ENCODE data around the gene CERS6.
A peak's percentile ranks its signal among the peaks of the same experiment; 100 is the strongest.

The CERS6 gene

GRCh38 chr2:168736649-168737445 is 280.8 kb downstream of the CERS6 start:
- Mint-ChIP-seq H3K9me3 (no peaks in the 10 kb centered on the region), H3K4me1 (ENCODE audit: low read depth) (peaks cover 5% of the 10 kb centered on the region), H3K4me3 (no peak overlapping the region), H3K27ac (no peak overlapping the region), H3K27me3 (ENCODE audit: low read depth) (no peaks in the 10 kb centered on the region), H3K36me3 (ENCODE audit: low read depth) (no peaks in the 10 kb centered on the region)

- no peaks in the 10 kb centered on the region for H3K27me3 Mint-ChIP-seq (ENCODE audit: low read depth)
- H3K4me3 Mint-ChIP-seq, result no peak overlapping the region
- no peak overlapping the region for H3K27ac Mint-ChIP-seq
- H3K36me3 Mint-ChIP-seq (ENCODE audit: low read depth), result no peaks in the 10 kb centered on the region
- peaks cover 5% of the 10 kb centered on the region for H3K4me1 Mint-ChIP-seq (ENCODE audit: low read depth)
- no peaks in the 10 kb centered on the region for H3K9me3 Mint-ChIP-seq
Observed at GRCh38 chr2:168738062-168738461, 282.0 kb downstream of the CERS6 start.

DNA sequence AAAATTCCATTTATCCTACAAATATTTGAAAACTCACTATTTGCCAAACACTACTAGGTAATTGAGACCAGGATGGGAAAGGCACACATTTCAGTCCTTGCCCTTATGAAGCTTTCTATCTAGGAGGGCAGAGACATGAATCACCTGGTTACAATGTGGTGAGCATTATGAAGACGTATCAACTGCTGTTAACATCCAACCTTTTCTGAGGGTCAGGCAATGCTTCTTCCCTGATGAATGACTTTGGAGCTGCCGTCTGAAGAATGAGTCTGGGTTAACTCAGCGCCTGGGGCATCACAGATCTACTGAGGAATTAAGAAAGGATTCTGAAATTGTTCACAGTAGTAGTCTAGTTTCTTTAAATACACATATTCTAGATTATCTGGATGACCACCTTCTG is 284.3 kb downstream of the CERS6 start:
- Mint-ChIP-seq H3K36me3 (ENCODE audit: low read depth) (no peaks in the 10 kb centered on the region), H3K27ac (no peak overlapping the region), H3K4me3 (no peak overlapping the region), H3K27me3 (ENCODE audit: low read depth) (no peaks in the 10 kb centered on the region), H3K4me1 (ENCODE audit: low read depth) (peaks cover 5% of the 10 kb centered on the region), H3K9me3 (no peaks in the 10 kb centered on the region)

DNA sequence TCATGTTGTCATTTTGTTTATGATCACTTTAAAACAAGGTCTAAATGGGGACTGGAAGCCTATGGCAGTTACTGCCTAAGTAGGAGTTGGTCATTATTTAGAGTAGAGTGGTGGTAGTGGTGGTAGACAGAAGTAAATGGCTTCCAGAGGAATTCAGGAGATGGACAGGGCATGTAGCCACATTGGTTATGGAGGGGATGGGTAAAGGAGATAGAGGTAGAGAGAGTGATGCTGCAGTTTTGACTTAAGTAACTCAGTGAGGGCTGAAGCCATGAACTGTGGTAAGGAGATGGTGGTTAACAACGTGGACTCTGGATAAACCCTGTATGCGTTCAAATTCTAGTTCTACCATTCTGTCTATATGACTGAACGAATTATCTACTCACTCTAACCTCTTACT is 284.7 kb downstream of the CERS6 start:
- Mint-ChIP-seq H3K4me3 (no peak overlapping the region), H3K9me3 (no peaks in the 10 kb centered on the region), H3K27ac (no peak overlapping the region), H3K27me3 (ENCODE audit: low read depth) (no peaks in the 10 kb centered on the region), H3K36me3 (ENCODE audit: low read depth) (no peaks in the 10 kb centered on the region), H3K4me1 (ENCODE audit: low read depth) (peaks cover 5% of the 10 kb centered on the region)

GRCh38 chr2:168742258-168742932 is 286.3 kb downstream of the CERS6 start:
- H3K36me3 Mint-ChIP-seq (ENCODE audit: low read depth), result no peaks in the 10 kb centered on the region
- no peak overlapping the region for H3K4me3 Mint-ChIP-seq
- peaks cover 5% of the 10 kb centered on the region for H3K4me1 Mint-ChIP-seq (ENCODE audit: low read depth)
- no peaks in the 10 kb centered on the region for H3K9me3 Mint-ChIP-seq
- H3K27me3 Mint-ChIP-seq (ENCODE audit: low read depth), result no peaks in the 10 kb centered on the region
- no peak overlapping the region for H3K27ac Mint-ChIP-seq

- Mint-ChIP-seq H3K4me3 (no peak overlapping the region), H3K9me3 (no peaks in the 10 kb centered on the region), H3K36me3 (ENCODE audit: low read depth) (peaks cover 2% of the 10 kb centered on the region), H3K4me1 (ENCODE audit: low read depth) (peaks cover 6% of the 10 kb centered on the region), H3K27ac (no peak overlapping the region), H3K27me3 (ENCODE audit: low read depth) (no peaks in the 10 kb centered on the region)
Observed at GRCh38 chr2:168744844-168745243, 288.8 kb downstream of the CERS6 start.

- Mint-ChIP-seq H3K4me3 (no peak overlapping the region), H3K4me1 (ENCODE audit: low read depth) (peaks cover 26% of the 10 kb centered on the region)
Observed at GRCh38 chr2:168748461-168748860, 292.4 kb downstream of the CERS6 start.

DNA sequence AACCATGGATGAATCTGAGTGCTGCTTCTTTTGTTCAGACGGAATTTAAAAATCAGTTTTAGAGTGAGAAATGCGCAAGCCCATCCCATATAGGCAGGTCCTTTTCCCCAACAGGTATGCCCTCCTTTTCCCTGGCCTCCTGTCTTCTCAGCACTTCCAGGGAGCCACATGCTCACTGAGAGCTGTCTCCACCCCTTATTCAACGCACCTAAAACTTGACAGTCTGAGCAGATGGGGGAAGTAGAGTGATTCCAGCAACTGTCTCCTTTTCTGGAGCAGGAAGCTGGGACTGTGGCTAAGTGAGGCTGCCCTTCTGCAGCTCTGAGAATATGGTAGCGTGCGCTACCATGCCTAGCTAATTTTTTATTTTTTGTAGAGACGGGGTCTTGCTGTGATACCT is 293.2 kb downstream of the CERS6 start:
- no peaks in the 10 kb centered on the region for H3K27me3 Mint-ChIP-seq (ENCODE audit: low read depth)
- H3K4me1 Mint-ChIP-seq (ENCODE audit: low read depth), result peaks cover 30% of the 10 kb centered on the region
- no peak overlapping the region for H3K4me3 Mint-ChIP-seq
- no peaks in the 10 kb centered on the region for H3K9me3 Mint-ChIP-seq
- peak overlapping the region; percentile 19 for H3K27ac Mint-ChIP-seq
- peaks cover 4% of the 10 kb centered on the region for H3K36me3 Mint-ChIP-seq (ENCODE audit: low read depth)

More at GRCh38 chr2:168748461-168748860, 292.4 kb downstream of the CERS6 start:
- Mint-ChIP-seq H3K36me3 (ENCODE audit: low read depth) (peaks cover 4% of the 10 kb centered on the region), H3K27ac (no peak overlapping the region), H3K27me3 (ENCODE audit: low read depth) (no peaks in the 10 kb centered on the region), H3K9me3 (no peaks in the 10 kb centered on the region)

GRCh38 chr2:168751104-168751740 is 295.1 kb downstream of the CERS6 start:
- Mint-ChIP-seq H3K36me3 (ENCODE audit: low read depth) (peaks cover 5% of the 10 kb centered on the region), H3K27ac (peak overlapping the region; percentile 76), H3K4me1 (ENCODE audit: low read depth) (peaks cover 32% of the 10 kb centered on the region), H3K27me3 (ENCODE audit: low read depth) (no peaks in the 10 kb centered on the region), H3K4me3 (peak overlapping the region; percentile 1), H3K9me3 (no peaks in the 10 kb centered on the region)

DNA sequence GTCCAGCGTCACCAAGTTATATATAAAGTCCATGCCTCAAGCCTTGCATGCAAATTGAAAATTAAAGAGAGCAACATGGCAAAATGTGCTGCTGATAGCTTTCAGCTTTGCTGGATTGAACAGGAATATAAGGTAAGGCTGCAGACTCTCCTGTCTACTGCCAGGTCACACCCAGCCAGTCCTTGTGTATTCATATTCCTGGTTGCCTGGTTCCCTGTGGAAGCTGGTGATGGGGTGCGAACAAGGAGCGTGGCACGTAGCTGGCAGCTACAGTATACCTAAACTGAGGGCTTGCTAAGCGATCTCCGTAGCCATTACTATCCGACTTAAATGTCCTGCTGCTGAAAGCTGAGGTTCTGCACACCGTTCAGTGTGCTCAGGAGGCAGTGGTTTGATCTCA is 296.3 kb downstream of the CERS6 start:
- Mint-ChIP-seq H3K4me3 (no peak overlapping the region), H3K4me1 (ENCODE audit: low read depth) (peaks cover 37% of the 10 kb centered on the region), H3K9me3 (no peaks in the 10 kb centered on the region), H3K27me3 (ENCODE audit: low read depth) (no peaks in the 10 kb centered on the region), H3K36me3 (ENCODE audit: low read depth) (peaks cover 5% of the 10 kb centered on the region), H3K27ac (no peak overlapping the region)

DNA sequence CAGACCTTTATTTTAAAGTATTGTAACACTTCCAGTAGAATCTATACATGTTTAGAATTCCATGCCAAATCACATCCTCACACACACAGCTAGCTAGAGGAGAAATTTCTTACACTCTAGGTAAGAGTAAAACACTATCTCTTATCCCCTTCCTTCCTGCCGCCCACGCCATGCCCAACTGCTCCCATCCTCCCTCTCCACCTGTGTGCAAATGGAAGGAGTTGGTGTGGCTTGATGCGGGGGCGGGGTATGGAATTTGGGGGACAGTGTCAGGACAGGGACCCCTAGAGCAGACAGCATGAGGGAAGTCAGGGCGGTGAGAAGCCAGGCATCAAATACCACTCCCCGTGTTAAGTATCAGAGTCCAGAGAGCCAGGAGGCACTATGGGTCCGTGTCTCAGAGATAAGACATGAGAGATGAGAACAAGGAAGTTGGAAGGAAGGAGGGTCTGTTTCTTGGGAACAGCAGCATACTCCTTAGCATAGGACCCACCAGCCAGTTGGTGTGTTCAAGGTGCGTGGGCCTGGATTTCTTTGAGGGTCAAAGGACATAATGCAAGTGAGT is 297.8 kb downstream of the CERS6 start:
- Mint-ChIP-seq H3K27ac (no peak overlapping the region), H3K4me3 (no peak overlapping the region), H3K4me1 (ENCODE audit: low read depth) (peaks cover 45% of the 10 kb centered on the region), H3K9me3 (no peaks in the 10 kb centered on the region), H3K27me3 (ENCODE audit: low read depth) (no peaks in the 10 kb centered on the region), H3K36me3 (ENCODE audit: low read depth) (peaks cover 3% of the 10 kb centered on the region)

DNA sequence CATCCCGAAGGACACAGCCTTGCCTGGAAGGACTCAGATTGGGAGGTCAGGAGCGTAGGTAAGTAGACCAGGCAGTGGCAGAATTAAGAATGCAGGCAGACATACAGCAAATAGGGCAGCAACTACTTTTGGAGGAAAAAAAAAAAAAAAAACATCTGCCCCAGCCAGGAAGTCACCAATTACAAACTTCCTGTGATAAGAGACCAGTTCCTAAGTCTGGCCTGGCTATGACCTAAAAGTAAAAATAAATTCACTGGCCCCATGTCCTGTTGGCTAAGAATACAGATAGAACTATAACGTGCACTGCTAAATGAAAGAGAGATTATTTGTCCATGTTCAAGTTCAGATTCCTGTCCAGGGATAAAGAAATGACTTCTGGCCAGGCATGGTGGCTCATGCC is 301.2 kb downstream of the CERS6 start:
- H3K4me3 Mint-ChIP-seq, result no peak overlapping the region
- no peaks in the 10 kb centered on the region for H3K27me3 Mint-ChIP-seq (ENCODE audit: low read depth)
- no peak overlapping the region for H3K27ac Mint-ChIP-seq
- no peaks in the 10 kb centered on the region for H3K9me3 Mint-ChIP-seq
- H3K4me1 Mint-ChIP-seq (ENCODE audit: low read depth), result peaks cover 23% of the 10 kb centered on the region
- H3K36me3 Mint-ChIP-seq (ENCODE audit: low read depth), result peaks cover 3% of the 10 kb centered on the region

DNA sequence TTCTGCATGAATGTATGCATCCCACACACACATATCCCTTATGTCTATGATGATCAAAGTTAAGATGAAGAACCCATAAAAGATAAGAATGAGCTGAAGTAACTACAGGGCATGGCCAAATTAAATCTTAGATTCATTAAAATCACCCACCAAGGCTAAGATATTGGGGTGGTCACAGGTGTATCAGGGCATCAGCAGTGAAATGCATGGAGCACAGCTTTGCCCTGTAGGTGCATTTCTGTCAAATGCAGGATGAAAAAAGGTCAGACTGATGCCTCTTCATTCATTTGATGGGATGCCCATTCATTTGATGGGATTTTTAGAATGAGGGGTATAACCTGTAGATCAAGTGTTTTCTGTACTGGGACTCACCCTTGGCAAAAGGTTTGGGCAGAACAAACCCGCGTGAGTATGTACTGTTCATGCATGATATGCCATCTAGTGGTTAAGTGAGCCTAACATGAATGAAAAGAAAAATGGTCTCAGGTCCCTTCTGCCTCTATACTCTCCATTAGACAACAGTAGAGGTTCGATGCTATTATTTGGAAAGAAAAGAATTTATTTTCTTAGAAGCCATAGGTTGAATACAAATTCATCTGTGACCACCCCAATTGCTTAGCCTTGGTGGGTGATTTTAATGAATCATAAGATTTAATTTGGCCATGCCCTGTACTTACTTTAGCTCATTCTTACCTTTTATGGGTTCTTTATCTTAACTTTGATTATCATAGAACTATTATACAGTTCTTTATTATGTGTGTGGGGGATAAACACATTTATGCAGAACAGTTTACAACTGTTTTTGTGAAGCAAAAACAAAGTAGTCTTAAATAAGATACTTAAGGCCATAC is 303.1 kb downstream of the CERS6 start:
- H3K36me3 Mint-ChIP-seq (ENCODE audit: low read depth), result peaks cover 1% of the 10 kb centered on the region
- peaks cover 16% of the 10 kb centered on the region for H3K4me1 Mint-ChIP-seq (ENCODE audit: low read depth)
- H3K27me3 Mint-ChIP-seq (ENCODE audit: low read depth), result no peaks in the 10 kb centered on the region
- no peaks in the 10 kb centered on the region for H3K9me3 Mint-ChIP-seq
- H3K27ac Mint-ChIP-seq, result no peak overlapping the region
- no peak overlapping the region for H3K4me3 Mint-ChIP-seq

- H3K27ac Mint-ChIP-seq, result no peak overlapping the region
- H3K9me3 Mint-ChIP-seq, result no peaks in the 10 kb centered on the region
- H3K27me3 Mint-ChIP-seq (ENCODE audit: low read depth), result no peaks in the 10 kb centered on the region
- H3K4me3 Mint-ChIP-seq, result no peak overlapping the region
- H3K4me1 Mint-ChIP-seq (ENCODE audit: low read depth), result no peaks in the 10 kb centered on the region
- peaks cover 19% of the 10 kb centered on the region for H3K36me3 Mint-ChIP-seq (ENCODE audit: low read depth)
Observed at GRCh38 chr2:168765401-168765800, 309.3 kb downstream of the CERS6 start.

Data from T-helper 1 cell treated with Interleukin-12 subunit alpha and Interleukin-12 subunit beta and Interleukin-4 antibody, amounts not matched to agents 30 μg/mL and 1 μg/mL, for 36 hours (primary cell).